ENCODE measurements around the gene CEP135.

DNA sequence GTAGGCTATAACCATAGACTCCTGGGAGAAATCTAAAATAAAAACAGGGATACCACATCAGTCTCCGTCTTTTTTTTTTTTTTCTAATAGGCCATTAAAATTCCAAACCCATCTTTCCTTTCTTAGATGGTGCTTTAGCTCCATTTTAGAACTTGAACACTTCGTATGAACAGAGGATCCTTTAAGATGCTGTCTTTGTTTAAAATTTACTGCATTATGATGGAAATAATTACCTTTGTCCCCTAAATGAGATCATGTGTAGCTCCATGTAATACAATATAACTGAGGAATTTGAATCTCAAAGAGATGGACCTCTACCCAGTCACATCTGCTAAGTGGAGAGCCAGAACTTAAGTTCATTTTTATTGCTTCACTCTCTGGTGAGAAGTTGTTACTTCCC, 47.9 kb downstream of the CEP135 start:
- no peak for TF ChIP-seq FOXP2 (optimal IDR thresholded peaks at IDR 0.05; ENCODE audit: control extremely low read depth, extremely low read length, insufficient read depth)
- no peak for TF ChIP-seq EZH2 (IDR thresholded peaks at IDR 0.05)
- no peak for TF ChIP-seq POLR2AphosphoS5 (IDR thresholded peaks at IDR 0.05; ENCODE audit: borderline replicate concordance, low read depth, low read length)
